Panc1 (cell line): ENCODE data around the gene AP3S2. TPM values are rescaled to one million over a fixed set of nuclear protein-coding genes. Genes with fewer than 3 reads are reported as not detected.

Experiments
- ATAC-seq: fragments of 200-7000 bp; cut with Tn5 transposase; 2 replicates; pipeline ENCODE4 v1.9.1; 2020; ENCODE audit warnings: mild to moderate bottlenecking, moderate library complexity
- BruUV-seq: library from RNA; stranded (reverse); fragments of 400-500 nt; replicated peaks from 2 replicates; lab custom pipeline; 2021; lab: Mats Ljungman, UMichigan
- CTCF ChIA-PET: fragments of 300-600 bp; sonication (Branson Sonifier 250); formaldehyde crosslinking; loops from one replicate; lab custom pipeline; 2022; ENCODE audit warnings: antibody characterized with exemption; lab: Charles Lee
- POLR2A ChIA-PET: fragments of 300-600 bp; sonication (Branson Sonifier 250); formaldehyde crosslinking; loops from one replicate; lab custom pipeline; 2022; ENCODE audit warnings: antibody characterized with exemption; lab: Charles Lee
- DNase-seq: peaks from one replicate; pipeline ENCODE4 v3.0.0-alpha.2; 2010; ENCODE audit warnings: low read depth, low spot score
- H3K27ac ChIP-seq: 2 replicates; pipeline ENCODE4 v1.5.1; 2011; ENCODE audit warnings: mild to moderate bottlenecking, low read length, inconsistent platforms
- H3K27me3 ChIP-seq: fragments of 200-500 bp; sonication (Bioruptor generic); 2 replicates; pipeline ENCODE4 v1.6.0; 2014; ENCODE audit warnings: low read length, inconsistent platforms; ENCODE audit not compliant: control insufficient read depth, insufficient read depth
- H3K36me3 ChIP-seq: fragments of 200-500 bp; sonication (Bioruptor generic); 2 replicates; pipeline ENCODE4 v1.5.1; 2014; ENCODE audit warnings: inconsistent platforms, mild to moderate bottlenecking, low read length, moderate library complexity; ENCODE audit not compliant: control insufficient read depth, insufficient read depth
- H3K4me1 ChIP-seq: 2 replicates; pipeline ENCODE4 v1.5.1; 2011; ENCODE audit warnings: inconsistent platforms, mild to moderate bottlenecking, low read length, moderate library complexity; ENCODE audit not compliant: control insufficient read depth, insufficient read depth
- H3K4me3 ChIP-seq, 2 experiments: 2 replicates each; pipeline ENCODE4 v1.5.1; 2011 to 2012; ENCODE audit warnings: low read depth in 2 of 2, low read length in 2 of 2, mild to moderate bottlenecking in 2 of 2, inconsistent platforms in 1 of 2, moderate library complexity in 1 of 2
- H3K9me3 ChIP-seq: fragments of 200-500 bp; sonication (Bioruptor generic); 2 replicates; pipeline ENCODE4 v1.5.1; 2014; ENCODE audit warnings: low read depth, mild to moderate bottlenecking, inconsistent platforms, low read length, moderate library complexity; ENCODE audit not compliant: control insufficient read depth, insufficient read depth
- CTCF ChIP-seq: fragments of 450-650 bp; IDR thresholded peaks from 2 replicates; pipeline ENCODE4 v1.5.1; 2017; ENCODE audit warnings: mild to moderate bottlenecking
- POLR2AphosphoS5 ChIP-seq: IDR thresholded peaks from 2 replicates; pipeline ENCODE4 v1.6.1; 2012; ENCODE audit warnings: mild to moderate bottlenecking, low read depth, low read length, moderate library complexity
- REST ChIP-seq, 2 experiments: IDR thresholded peaks; 2 replicates each; pipeline ENCODE4 v1.6.1; 2011 to 2012; ENCODE audit warnings: low read depth in 2 of 2, control low read depth in 1 of 2, low read length in 1 of 2, mild to moderate bottlenecking in 1 of 2, moderate library complexity in 1 of 2; ENCODE audit not compliant: insufficient read depth in 1 of 2
- SIN3A ChIP-seq: IDR thresholded peaks from 2 replicates; pipeline ENCODE4 v1.6.1; 2012; ENCODE audit warnings: low read depth, mild to moderate bottlenecking, low read length, moderate library complexity, borderline replicate concordance; ENCODE audit not compliant: insufficient read depth
- TCF7L2 ChIP-seq: IDR thresholded peaks from 2 replicates; pipeline ENCODE4 v1.6.1; 2011; ENCODE audit warnings: mild to moderate bottlenecking, low read depth, low read length, inconsistent platforms
- in situ Hi-C: cut with HindIII; loops from 2 replicates; pipeline ENCODE4 v1.10.0; 2016; ENCODE audit warnings: low sequenced_read_pairs, low pct_unique_long_range_greater_than_20kb
- intact Hi-C: fragments of 100-400 bp; cut with micrococcal nuclease; formaldehyde crosslinking; loops from one replicate; pipeline ENCODE4 v1.10.0; 2022; ENCODE audit not compliant: unreplicated experiment
- total RNA-seq: library from RNA; stranded (reverse); gene quantifications from one replicate; pipeline ENCODE4 v1.2.1, GENCODE V29; 2021; ENCODE audit not compliant: unreplicated experiment

AP3S2 gene
- total RNA-seq, 1 experiment from 2014 or later, result 24.6 TPM

GRCh38 chr15:89937365-89938350, 43.9 kb upstream of the AP3S2 start:
- POLR2A ChIA-PET, result interaction anchor here (0.5 to 0.6 kb wide), 3 partner anchors 41 to 279 kb away, joined by 3 to 15 read pairs (median 11); no protein-coding TSS in a partner anchor
- no TSS peak for BruUV-seq
- TF ChIP-seq REST (IDR thresholded peaks at IDR 0.05; ENCODE audit: insufficient read depth in 1 of 2, low read depth in 2 of 2, low read length in 1 of 2) (no peak), CTCF (no peak), SIN3A (no peak), POLR2AphosphoS5 (no peak), TCF7L2 (no peak)
- DNase-seq (no peak), ATAC-seq (no peak)
- in situ Hi-C loops (no loop called here), intact Hi-C loops (no loop called here)
- Histone ChIP-seq H3K9me3 (no peaks in the 10 kb centered on the region), H3K4me1 (no peaks in the 10 kb centered on the region), H3K4me3 (no peak overlapping the region), H3K36me3 (no peaks in the 10 kb centered on the region), H3K27ac (no peak overlapping the region), H3K27me3 (no peaks in the 10 kb centered on the region)
- CTCF ChIA-PET, result interaction anchor here (0.6 kb wide), 1 partner anchor 20 kb away, joined by 6 read pairs; no protein-coding TSS in a partner anchor

GRCh38 chr15:89936786-89937265, 43.0 kb upstream of the AP3S2 start:
- H3K27ac ChIP-seq, result no peak overlapping the region

More at GRCh38 chr15:89936786-89937265, 43.0 kb upstream of the AP3S2 start:
- ATAC-seq (no peak), DNase-seq (no peak)
- H3K4me1 ChIP-seq, result no peaks in the 10 kb centered on the region
- no peak overlapping the region for H3K4me3 ChIP-seq
- TF ChIP-seq TCF7L2 (no peak), POLR2AphosphoS5 (no peak), CTCF (no peak), SIN3A (no peak), REST (IDR thresholded peaks at IDR 0.05; ENCODE audit: insufficient read depth in 1 of 2, low read depth in 2 of 2, low read length in 1 of 2) (no peak)
- CTCF ChIA-PET, result interaction anchor here (0.5 kb wide), 1 partner anchor 14 kb away, joined by 4 read pairs; no protein-coding TSS in a partner anchor
- BruUV-seq, result no TSS peak
- no peaks in the 10 kb centered on the region for H3K27me3 ChIP-seq
- no peaks in the 10 kb centered on the region for H3K36me3 ChIP-seq
- in situ Hi-C loops, result no loop called here
- POLR2A ChIA-PET, result interaction anchor here (0.5 to 0.6 kb wide), 2 partner anchors 42 to 127 kb away, joined by 3 to 11 read pairs; no protein-coding TSS in a partner anchor
- intact Hi-C loops, result no loop called here
- no peaks in the 10 kb centered on the region for H3K9me3 ChIP-seq
